ENCODE measurements around the gene TRIP12.

DNA sequence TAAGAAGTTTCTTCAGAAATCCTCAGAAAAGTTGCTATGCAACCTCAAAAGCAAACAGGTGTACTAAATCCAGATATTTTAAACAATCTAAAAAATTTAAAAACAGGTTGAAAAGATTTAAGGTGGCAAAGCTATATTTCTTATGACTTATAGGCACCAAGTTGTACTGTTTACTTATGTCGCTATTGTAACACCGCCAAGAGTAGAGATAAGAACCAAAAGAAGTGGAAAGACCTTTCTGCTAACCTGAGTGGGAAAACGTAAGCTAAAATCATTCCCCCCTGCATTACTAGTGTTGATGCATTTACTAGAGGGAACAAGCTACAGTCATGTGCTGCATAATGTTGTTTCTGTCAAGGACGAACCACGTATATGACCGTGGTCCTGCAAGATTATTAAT lies 83.1 kb downstream of the TRIP12 start:
- TF ChIP-seq, protein P1, sequence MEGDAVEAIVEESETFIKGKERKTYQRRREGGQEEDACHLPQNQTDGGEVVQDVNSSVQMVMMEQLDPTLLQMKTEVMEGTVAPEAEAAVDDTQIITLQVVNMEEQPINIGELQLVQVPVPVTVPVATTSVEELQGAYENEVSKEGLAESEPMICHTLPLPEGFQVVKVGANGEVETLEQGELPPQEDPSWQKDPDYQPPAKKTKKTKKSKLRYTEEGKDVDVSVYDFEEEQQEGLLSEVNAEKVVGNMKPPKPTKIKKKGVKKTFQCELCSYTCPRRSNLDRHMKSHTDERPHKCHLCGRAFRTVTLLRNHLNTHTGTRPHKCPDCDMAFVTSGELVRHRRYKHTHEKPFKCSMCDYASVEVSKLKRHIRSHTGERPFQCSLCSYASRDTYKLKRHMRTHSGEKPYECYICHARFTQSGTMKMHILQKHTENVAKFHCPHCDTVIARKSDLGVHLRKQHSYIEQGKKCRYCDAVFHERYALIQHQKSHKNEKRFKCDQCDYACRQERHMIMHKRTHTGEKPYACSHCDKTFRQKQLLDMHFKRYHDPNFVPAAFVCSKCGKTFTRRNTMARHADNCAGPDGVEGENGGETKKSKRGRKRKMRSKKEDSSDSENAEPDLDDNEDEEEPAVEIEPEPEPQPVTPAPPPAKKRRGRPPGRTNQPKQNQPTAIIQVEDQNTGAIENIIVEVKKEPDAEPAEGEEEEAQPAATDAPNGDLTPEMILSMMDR (IDR thresholded peaks at IDR 0.05), result no peak
- TF ChIP-seq POLR2A (IDR thresholded peaks at IDR 0.05), result no peak

All from Peyer's patch (tissue), 4 donors.